Right hindlimb (tissue), 1 donor: ENCODE data around the gene CAPN3.
"Not testable (repeated sequence)": the region's sequence is repeated elsewhere in the genome, so short reads cannot be mapped to it uniquely, and the experiment has no call there.

ENCODE experiments used
- DNase-seq: peaks from one replicate; pipeline ENCODE4 v3.0.0-alpha.2; 2018

Gene CAPN3

DNA sequence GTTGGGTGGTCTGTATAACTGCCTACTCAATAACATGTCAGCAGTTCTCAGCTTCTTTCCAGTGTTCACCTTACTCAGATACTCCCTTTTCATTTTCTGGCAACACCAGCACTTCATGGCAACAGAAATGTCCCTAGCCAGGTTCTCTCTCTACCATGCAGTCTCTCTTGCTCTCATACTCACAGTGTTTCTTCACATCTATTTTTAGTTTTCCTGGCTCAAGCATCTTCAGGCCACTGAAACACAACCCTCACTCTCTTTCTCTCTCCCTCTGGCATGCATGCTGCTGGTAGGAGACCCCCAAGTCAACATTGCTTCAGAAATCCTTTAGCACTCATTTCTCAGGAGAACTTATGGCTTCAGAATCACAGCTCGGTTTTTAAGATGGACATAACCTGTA is at the start of gene CAPN3:
Gene CAPN3, plus strand, starts transcription at position 253 of the 400 bp plus-strand sequence. CDS start 305 bp downstream, outside the sequence.
- no peak for DNase-seq

DNA sequence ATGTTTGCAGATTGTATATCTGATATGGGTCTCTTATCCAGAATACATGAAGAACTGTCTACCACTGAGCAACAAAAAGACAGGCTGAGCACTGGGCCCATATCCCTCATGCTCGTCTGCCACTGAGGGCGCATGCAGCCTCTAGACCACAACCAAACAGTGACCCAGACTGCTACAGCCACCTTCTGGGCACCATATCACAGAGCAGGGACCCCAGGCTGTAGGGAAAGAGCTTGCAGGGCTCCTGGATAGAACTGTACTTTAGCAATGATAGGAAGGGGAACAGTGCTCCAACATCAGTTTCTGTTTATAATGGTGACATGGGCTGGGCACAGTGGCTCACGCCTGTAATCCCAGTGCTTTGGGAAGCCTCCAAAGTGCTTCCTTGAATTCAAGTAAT is 45.8 kb upstream of the CAPN3 start:
- DNase-seq = no peak

DNA sequence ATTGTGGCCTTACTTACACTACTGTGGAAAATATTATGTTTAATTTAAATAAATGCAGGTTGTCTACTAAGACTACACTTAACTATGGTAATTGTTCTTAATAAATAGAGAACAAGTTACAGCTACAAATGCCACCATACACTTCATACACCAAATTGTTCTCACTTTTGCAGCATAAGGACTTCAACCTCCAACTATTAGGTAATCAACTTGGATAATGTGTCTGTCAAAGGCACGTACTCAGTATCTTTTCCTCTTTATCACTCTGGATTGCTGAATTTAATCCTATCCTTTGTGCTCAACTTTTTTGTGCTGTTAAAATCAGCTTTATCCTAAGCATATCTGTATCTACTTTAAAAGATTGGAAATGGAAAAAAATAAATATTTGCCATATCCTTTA is 44.5 kb upstream of the CAPN3 start:
- DNase-seq = no peak

DNA sequence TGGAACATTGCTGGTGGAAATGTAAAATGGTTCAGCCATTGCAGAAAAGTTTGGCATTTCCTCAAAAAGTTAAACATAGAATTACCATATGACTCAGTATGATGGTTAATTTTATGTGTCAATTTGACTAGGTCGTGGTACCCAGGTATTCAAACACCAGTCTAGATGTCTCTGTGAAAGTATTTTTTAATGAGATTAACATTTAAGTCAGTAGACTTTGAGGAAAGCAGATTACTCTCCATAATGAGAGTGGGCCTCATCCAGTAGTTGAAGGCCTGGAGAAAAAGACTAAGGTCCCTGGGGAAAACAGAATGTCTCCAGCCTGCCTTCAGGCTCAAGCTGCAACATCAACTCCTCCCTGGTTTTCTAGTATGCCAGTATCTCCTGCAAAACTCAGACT is 43.8 kb upstream of the CAPN3 start:
- DNase-seq = no peak

DNA sequence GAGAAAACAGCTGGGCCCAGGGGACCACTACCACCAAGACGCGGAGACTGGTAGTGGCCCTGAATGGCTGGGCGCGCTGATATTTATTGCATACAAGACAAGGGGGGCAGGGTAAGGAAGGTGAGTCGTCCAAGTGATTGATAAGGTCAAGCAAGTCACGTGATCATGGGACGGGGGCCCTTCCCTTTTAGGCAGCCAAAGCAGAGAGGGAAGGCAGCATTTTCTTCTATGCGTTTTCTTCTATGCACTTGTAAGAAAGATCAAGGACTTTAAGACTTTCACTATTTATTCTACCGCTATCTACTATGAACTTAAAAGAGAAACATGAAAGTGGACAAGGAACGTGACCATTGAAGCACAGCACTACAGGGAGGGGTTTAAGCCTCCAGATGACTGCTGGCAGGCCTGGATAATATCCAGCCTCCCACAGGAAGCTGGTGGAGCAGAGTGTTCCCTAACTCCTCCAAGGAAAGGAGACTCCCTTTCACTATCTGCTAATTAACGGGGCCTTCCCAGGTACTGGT is 43.0 kb upstream of the CAPN3 start:
- not testable (repeated sequence) for DNase-seq

GRCh38 chr15:42319206-42319605 is 40.1 kb upstream of the CAPN3 start:
- no peak for DNase-seq

- no peak for DNase-seq
Measured at GRCh38 chr15:42324308-42324707, 35.0 kb upstream of the CAPN3 start.

- DNase-seq = no peak
Measured at GRCh38 chr15:42329161-42329560, 30.1 kb upstream of the CAPN3 start.

DNA sequence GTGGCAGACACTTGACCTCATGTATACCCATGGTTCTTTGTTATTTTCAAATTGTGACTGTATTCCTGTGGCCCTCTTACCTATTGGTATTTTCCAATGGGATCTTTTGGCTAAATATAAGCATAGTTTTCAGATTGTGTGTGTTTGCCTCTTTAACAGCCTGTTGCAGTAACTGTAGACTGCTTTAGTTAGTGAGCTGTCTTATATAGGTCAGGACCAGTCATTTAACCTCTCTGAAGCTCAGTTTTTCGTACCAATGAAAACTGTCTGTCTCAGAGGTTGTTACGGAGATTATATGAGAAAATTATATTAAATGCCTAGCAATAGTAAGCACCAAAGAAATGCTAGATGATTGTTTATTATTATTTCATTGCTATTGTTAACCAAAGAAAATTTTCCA is 29.3 kb upstream of the CAPN3 start:
- DNase-seq = no peak

- no peak for DNase-seq
Measured at GRCh38 chr15:42331235-42331634, 28.1 kb upstream of the CAPN3 start.

- DNase-seq = no peak
Measured at GRCh38 chr15:42332331-42332730, 27.0 kb upstream of the CAPN3 start.

GRCh38 chr15:42335074-42335473 is 24.2 kb upstream of the CAPN3 start:
- no peak for DNase-seq

DNA sequence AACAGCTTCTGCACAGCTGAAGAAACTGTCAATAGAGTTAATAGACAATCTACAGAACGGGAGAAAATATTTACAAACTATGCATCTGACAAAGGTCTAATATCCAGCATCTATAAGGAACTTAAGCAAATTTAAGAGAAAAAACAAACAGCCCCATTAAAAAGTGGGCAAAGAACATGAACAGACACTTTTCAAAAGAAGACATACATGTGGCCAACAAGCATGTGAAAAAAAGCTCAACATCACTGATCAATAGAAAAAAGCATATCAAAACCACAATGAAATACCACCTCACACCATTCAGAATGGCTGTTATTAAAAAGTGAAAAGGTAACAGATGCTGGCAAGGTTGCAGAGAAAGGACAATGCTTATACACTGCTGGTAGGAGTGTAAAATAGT is 22.7 kb upstream of the CAPN3 start:
- not testable (repeated sequence) for DNase-seq

GRCh38 chr15:42337104-42337503 is 22.2 kb upstream of the CAPN3 start:
- DNase-seq = not testable (repeated sequence)

DNA sequence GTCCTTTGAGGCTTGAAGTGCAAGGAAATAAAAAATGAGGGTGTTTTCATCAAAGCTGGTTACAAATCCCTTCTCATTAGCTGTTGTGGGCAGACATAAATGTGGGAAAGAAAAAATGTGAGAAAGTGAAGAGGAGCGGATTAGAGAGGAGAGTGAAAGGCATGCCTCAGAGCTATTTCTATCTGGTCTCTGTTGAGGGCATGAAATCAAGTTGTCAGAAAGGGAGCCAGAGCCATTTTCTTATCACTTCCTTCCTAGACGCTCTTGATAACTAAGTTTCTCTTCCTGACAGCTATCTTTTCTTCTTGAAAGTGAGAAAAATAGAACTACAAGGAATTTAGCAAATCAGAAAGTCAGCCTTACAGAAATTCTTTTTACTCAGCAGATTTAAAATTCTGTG is 20.8 kb upstream of the CAPN3 start:
- no peak for DNase-seq

GRCh38 chr15:42343596-42344232 is 15.6 kb upstream of the CAPN3 start:
- no peak for DNase-seq

- DNase-seq = no peak
Measured at GRCh38 chr15:42344763-42345162, 14.5 kb upstream of the CAPN3 start.

GRCh38 chr15:42345504-42345903 is 13.8 kb upstream of the CAPN3 start:
- DNase-seq = no peak

DNA sequence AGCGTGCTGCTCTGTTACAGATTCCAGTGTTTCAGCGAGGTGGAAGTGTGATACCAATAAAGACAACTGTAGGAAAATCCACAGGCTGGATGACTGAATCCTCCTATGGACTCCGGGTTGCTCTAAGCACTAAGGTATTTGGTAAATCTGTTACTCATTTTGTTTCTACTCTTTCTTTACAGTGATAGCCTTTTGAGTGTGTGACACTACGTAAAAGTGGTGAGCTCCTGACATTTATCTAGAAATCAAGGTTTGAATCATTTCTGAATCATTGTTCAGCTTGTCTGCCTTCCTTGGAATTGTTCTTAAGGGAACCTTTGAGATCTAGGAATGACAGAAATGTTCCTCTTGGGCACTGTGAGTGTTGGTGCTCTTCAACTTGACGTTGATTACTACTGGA is 11.2 kb upstream of the CAPN3 start:
- DNase-seq = no peak

- DNase-seq = no peak
Measured at GRCh38 chr15:42349186-42349585, 10.1 kb upstream of the CAPN3 start.

GRCh38 chr15:42352401-42352800 is 6.9 kb upstream of the CAPN3 start:
- DNase-seq = no peak

DNA sequence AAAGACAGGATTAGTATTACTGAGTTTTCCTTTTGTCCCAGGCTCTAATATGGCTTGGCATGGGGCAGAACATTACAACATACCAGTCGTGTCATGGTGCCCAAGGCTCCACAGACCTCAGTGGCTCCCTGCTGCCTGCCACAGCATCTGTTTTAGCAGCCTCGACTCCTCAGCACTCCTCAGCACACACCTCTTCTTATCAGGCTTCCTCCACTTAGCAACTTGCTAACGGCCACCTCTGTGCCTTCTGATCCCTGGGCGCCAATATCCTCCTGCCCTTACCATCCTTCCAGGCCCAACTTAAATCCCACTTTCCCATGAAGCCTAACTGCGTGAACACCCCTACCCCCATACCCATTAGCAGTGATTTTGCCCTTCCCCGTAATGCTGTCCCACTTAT is 6.2 kb upstream of the CAPN3 start:
- DNase-seq = no peak

DNA sequence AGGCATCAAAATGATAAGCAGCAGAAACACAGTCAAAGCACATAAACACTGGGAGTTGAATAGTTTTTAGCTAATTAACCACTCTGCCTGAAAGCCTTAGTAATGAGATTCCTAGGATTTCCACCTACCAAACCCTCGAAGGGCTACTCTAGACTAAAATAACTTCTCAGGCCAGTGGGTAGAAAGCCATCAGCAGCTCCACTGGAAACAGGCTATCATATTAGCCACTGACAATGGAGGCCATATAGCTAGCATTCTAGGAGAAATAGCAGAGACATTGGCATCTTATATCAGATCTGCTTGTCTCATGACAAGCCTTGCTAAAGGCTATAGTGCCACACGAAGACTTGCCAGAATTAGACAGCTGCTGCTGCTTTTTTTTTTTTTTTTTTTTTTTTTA is 4.5 kb upstream of the CAPN3 start:
- no peak for DNase-seq

GRCh38 chr15:42355291-42355690 is 4.0 kb upstream of the CAPN3 start:
- no peak for DNase-seq

DNA sequence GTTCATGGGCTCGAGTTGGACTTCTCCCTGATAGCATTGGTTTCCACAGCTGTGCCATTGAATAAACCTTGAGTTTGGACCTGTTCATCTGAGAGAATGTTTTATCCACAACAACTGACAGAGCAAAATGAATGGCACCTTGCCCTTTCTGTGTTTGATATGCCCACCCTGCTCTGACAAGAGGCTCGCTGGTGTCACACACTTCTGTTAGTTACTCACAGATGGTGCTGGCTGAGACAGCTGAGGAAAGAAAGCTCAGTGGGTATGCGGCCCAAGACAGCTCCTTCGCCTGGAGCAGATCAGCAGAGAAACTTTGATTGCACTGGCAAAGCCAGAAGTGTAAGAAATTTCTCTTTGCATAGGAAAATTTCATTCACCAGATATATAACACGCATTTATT is 2.5 kb upstream of the CAPN3 start:
- DNase-seq = no peak
